AG09319 (cell line): Measurements from ENCODE around the gene IFT22.
"Not testable (repeated sequence)": the region's sequence is repeated elsewhere in the genome, so short reads cannot be mapped to it uniquely, and the experiment has no call there.

Experiments used
- DNase-seq: peaks from one replicate; pipeline ENCODE4 v3.0.0-alpha.2; 2010; ENCODE audit warnings: low read depth; ENCODE audit errors: extremely low read depth
- CTCF ChIP-seq: IDR thresholded peaks from 2 replicates; pipeline ENCODE4 v1.5.1; 2011; ENCODE audit warnings: low read depth, mild to moderate bottlenecking, inconsistent platforms, low read length, moderate library complexity

The IFT22 gene

GRCh38 chr7:101278461-101279292 lies 42.9 kb downstream of the IFT22 start:
- no peak for TF ChIP-seq CTCF
- DNase-seq: no peak

GRCh38 chr7:101277155-101277554 lies 44.5 kb downstream of the IFT22 start:
- no peak for DNase-seq
- TF ChIP-seq CTCF: no peak

GRCh38 chr7:101273206-101273605 lies 48.4 kb downstream of the IFT22 start:
- no peak for TF ChIP-seq CTCF
- DNase-seq: no peak

- no peak for TF ChIP-seq CTCF
- no peak for DNase-seq
These were observed 50.6 kb downstream of the IFT22 start for GRCh38 chr7:101271021-101271420.

GRCh38 chr7:101269664-101270063 lies 51.9 kb downstream of the IFT22 start:
- no peak for DNase-seq
- TF ChIP-seq CTCF: no peak

- no peak for DNase-seq
- no peak for TF ChIP-seq CTCF
These were observed 55.7 kb downstream of the IFT22 start for GRCh38 chr7:101265622-101266516.

GRCh38 chr7:101264102-101264706 lies 57.4 kb downstream of the IFT22 start:
- not testable (repeated sequence) for DNase-seq
